ENCODE data around the gene SYTL3. TPM values are rescaled to one million over a fixed set of nuclear protein-coding genes. Genes with fewer than 3 reads are reported as not detected.

SYTL3 gene
- total and polyA plus RNA-seq, 9 of the 15 experiments (the other 6 are each of a cell fraction or from before 2014, with no cell fraction given), result 0.04 to 0.46 (median 0.17) TPM; not detected in 1

- TF ChIP-seq FOXK2 (conservative IDR thresholded peaks at IDR 0.05 in 1 of 2, IDR thresholded peaks at IDR 0.05 in 1 of 2; ENCODE audit: low read depth in 2 of 2), result no peak
- no peak for TF ChIP-seq ARNT (IDR thresholded peaks at IDR 0.05)
- TF ChIP-seq NR2C2 (CRISPR knock-in tag; IDR thresholded peaks at IDR 0.05), result no peak
- no peak for TF ChIP-seq NR2C2 (tag; IDR thresholded peaks at IDR 0.05)
- TF ChIP-seq EP400 (IDR thresholded peaks at IDR 0.05), result no peak
- TF ChIP-seq CTCFL (IDR thresholded peaks at IDR 0.05; ENCODE audit: borderline replicate concordance, insufficient read depth, low read depth, low read length, poor library complexity, severe bottlenecking), result no peak
These were observed 22.9 kb downstream of the SYTL3 start (continued) for GRCh38 chr6:158672726-158673125.

GRCh38 chr6:158674342-158675131 lies 24.7 kb downstream of the SYTL3 start:
- CTCF ChIA-PET (ENCODE audit: low intra/inter-chr PET ratio), result no interaction called here
- H3K9ac ChIP-seq (ENCODE audit: insufficient read depth in 1 of 2, low read depth in 2 of 2, low read length in 2 of 2), result no peak overlapping the region
- no TSS peak for BruUV-seq (replicated peaks)
- POLR2A ChIA-PET, result interaction anchor here (0.6 kb wide), 2 partner anchors 46 to 546 kb away, joined by 3 read pairs; no protein-coding TSS in a partner anchor
- FAIRE-seq (no peak), DNase-seq (ENCODE audit: extremely low read depth in 1 of 4, low spot score in 3 of 4) (no peak), ATAC-seq (peak; percentile 28; the same call in 2 of the 3 replicates)
- no peaks in the 10 kb centered on the region for H3K36me3 ChIP-seq (ENCODE audit: control insufficient read depth, insufficient read depth, low read length)
- no peak overlapping the region for H2AFZ ChIP-seq (ENCODE audit: low read depth, low read length)
- no peak overlapping the region for H3K4me2 ChIP-seq (ENCODE audit: insufficient read depth, low read length)
- intact Hi-C loops (cut with micrococcal nuclease) (no loop called here), in situ Hi-C loops (cut with MboI) (loop anchor here (25.0 kb wide), 1 partner anchor 438 kb away; no protein-coding TSS in a partner anchor)
- TF ChIP-seq AFF1 (IDR thresholded peaks at IDR 0.05; ENCODE audit: low read depth in 1 of 2, partially characterized antibody in 2 of 2) (no peak), SREBF2 (CRISPR knock-in tag; IDR thresholded peaks at IDR 0.05) (no peak)
- H3K27ac ChIP-seq (ENCODE audit: extremely low read depth, low read depth, low read length), result no peak overlapping the region
- H3K4me3 ChIP-seq, result no peak overlapping the region
- WGBS (ENCODE audit: insufficient coverage, low coverage, missing lambda C conversion rate), result 13% methylated on average over 14 of the region's 14 CpGs
- H4K20me1 ChIP-seq (replicated peaks; ENCODE audit: control insufficient read depth, insufficient read depth, low read length), result no peaks in the 10 kb centered on the region
- peaks cover 34 to 44% of the 10 kb centered on the region in 2 experiments for H3K27me3 ChIP-seq (ENCODE audit: control insufficient read depth in 2 of 2, insufficient read depth in 2 of 2, low read length in 2 of 2)
- no peaks in the 10 kb centered on the region for H3K9me1 ChIP-seq (ENCODE audit: control insufficient read depth, insufficient read depth, low read length)
- no peaks in the 10 kb centered on the region for H3K9me3 ChIP-seq (replicated peaks; ENCODE audit: control insufficient read depth, insufficient read depth, low read depth, low read length)
- H3K79me2 ChIP-seq (ENCODE audit: control insufficient read depth, insufficient read depth, low read length), result no peaks in the 10 kb centered on the region
- no peaks in the 10 kb centered on the region; a peak in 1 of 5 replicates for H3K4me1 ChIP-seq (replicated peaks in 1 of 2; ENCODE audit: control insufficient read depth in 2 of 2, insufficient read depth in 2 of 2, low read length in 2 of 2)

Measured in K562 (cell line).